Activated B cell treated with CpG ODN at 0.5 μM for 24 hours (primary cell): Measurements from ENCODE around the gene ITGB2. TPM values are rescaled to one million over a fixed set of nuclear protein-coding genes. Genes with fewer than 3 reads are reported as not detected.

Experiments used
- ATAC-seq: fragments of 200-7000 bp; cut with Tn5 transposase; one replicate; pipeline ENCODE4 v1.10.0; 2021; ENCODE audit warnings: low read depth, mild to moderate bottlenecking, moderate library complexity
- CTCF ChIA-PET: fragments of 350-600 bp; sonication (Branson Sonifier 250); formaldehyde crosslinking; loops from one replicate; lab custom pipeline; 2021; ENCODE audit warnings: antibody characterized with exemption; lab: Charles Lee
- POLR2A ChIA-PET: fragments of 350-600 bp; sonication (Branson Sonifier 250); formaldehyde crosslinking; loops from one replicate; lab custom pipeline; 2021; ENCODE audit warnings: antibody characterized with exemption; lab: Charles Lee
- DNase-seq: peaks from one replicate; pipeline ENCODE4 v3.0.0; 2022
- H3K27ac Mint-ChIP-seq: one replicate; pipeline ENCODE4 v1.8.0; 2020; ENCODE audit warnings: mixed read lengths
- H3K27me3 Mint-ChIP-seq: one replicate; pipeline ENCODE4 v1.8.0; 2021; ENCODE audit warnings: mixed read lengths
- H3K36me3 Mint-ChIP-seq: one replicate; pipeline ENCODE4 v1.8.0; 2021; ENCODE audit warnings: low read depth, mixed read lengths
- H3K4me1 Mint-ChIP-seq: one replicate; pipeline ENCODE4 v1.8.0; 2021; ENCODE audit warnings: mixed read lengths
- H3K4me3 Mint-ChIP-seq: one replicate; pipeline ENCODE4 v1.8.0; 2020; ENCODE audit warnings: mild to moderate bottlenecking, mixed read lengths
- H3K9me3 Mint-ChIP-seq: one replicate; pipeline ENCODE4 v1.8.0; 2020; ENCODE audit warnings: mixed read lengths
- CTCF ChIP-seq: fragments of 200-600 bp; IDR thresholded peaks from one replicate; pipeline ENCODE4 v1.8.0; 2022; ENCODE audit warnings: antibody characterized with exemption, mild to moderate bottlenecking
- intact Hi-C: fragments of 100-400 bp; cut with micrococcal nuclease; formaldehyde crosslinking; loops from one replicate; pipeline ENCODE4 v1.15.1; 2024
- total RNA-seq: library from RNA; stranded (reverse); gene quantifications from 2 replicates; pipeline ENCODE4 v1.2.3, GENCODE V29; 2022

ITGB2 gene
- total RNA-seq, 1 donor from 2014 or later: 124 TPM

GRCh38 chr21:44887126-44887806 lies 33.4 kb downstream of the ITGB2 start:
- intact Hi-C loops: no loop called here
- ATAC-seq (no peak), DNase-seq (no peak)
- Mint-ChIP-seq H3K9me3 (no peaks in the 10 kb centered on the region), H3K4me3 (no peak overlapping the region), H3K27me3 (no peaks in the 10 kb centered on the region), H3K4me1 (peaks cover 7% of the 10 kb centered on the region), H3K36me3 (peaks cover 35% of the 10 kb centered on the region), H3K27ac (no peak overlapping the region)
- ChIA-PET CTCF (no interaction called here), POLR2A (interaction anchor here (1.6 kb wide), 1 partner anchor 13 kb away, joined by 4 read pairs; the partner anchor contains the start of gene PTTG1IP)
- TF ChIP-seq CTCF: no peak

- ChIA-PET POLR2A (interaction anchor here (0.9 kb wide), 1 partner anchor 12 kb away, joined by 3 read pairs; the partner anchor contains the start of gene PTTG1IP), CTCF (no interaction called here)
- DNase-seq (no peak), ATAC-seq (no peak)
- no peaks in the 10 kb centered on the region for H3K27me3 Mint-ChIP-seq
- no peak for TF ChIP-seq CTCF
- H3K9me3 Mint-ChIP-seq: no peaks in the 10 kb centered on the region
- no peak overlapping the region for H3K4me3 Mint-ChIP-seq
- H3K4me1 Mint-ChIP-seq: peaks cover 15% of the 10 kb centered on the region
- peaks cover 35% of the 10 kb centered on the region for H3K36me3 Mint-ChIP-seq
- intact Hi-C loops: no loop called here
- no peak overlapping the region for H3K27ac Mint-ChIP-seq
These were observed 34.3 kb downstream of the ITGB2 start for GRCh38 chr21:44886113-44887075.

- no peak overlapping the region for H3K4me3 Mint-ChIP-seq
- no peaks in the 10 kb centered on the region for H3K27me3 Mint-ChIP-seq
- no peak overlapping the region for H3K27ac Mint-ChIP-seq
- TF ChIP-seq CTCF: no peak
- H3K4me1 Mint-ChIP-seq: peaks cover 23% of the 10 kb centered on the region
- DNase-seq: no peak
- POLR2A ChIA-PET: no interaction called here
- CTCF ChIA-PET: no interaction called here
- peaks cover 32% of the 10 kb centered on the region for H3K36me3 Mint-ChIP-seq
- no peak for ATAC-seq
- no peaks in the 10 kb centered on the region for H3K9me3 Mint-ChIP-seq
- intact Hi-C loops: no loop called here
These were observed 35.1 kb downstream of the ITGB2 start for GRCh38 chr21:44885615-44886014.

- DNase-seq (no peak), ATAC-seq (no peak)
- peaks cover 24% of the 10 kb centered on the region for H3K36me3 Mint-ChIP-seq
- intact Hi-C loops: no loop called here
- peaks cover 34% of the 10 kb centered on the region for H3K4me1 Mint-ChIP-seq
- H3K4me3 Mint-ChIP-seq: no peak overlapping the region
- TF ChIP-seq CTCF: no peak
- no peak overlapping the region for H3K27ac Mint-ChIP-seq
- no peaks in the 10 kb centered on the region for H3K9me3 Mint-ChIP-seq
- ChIA-PET CTCF (interaction anchor here (0.8 to 1.7 kb wide), 4 partner anchors 9 to 66 kb away, joined by 3 to 6 read pairs (median 4); partner anchors contain the start of gene PTTG1IP), POLR2A (interaction anchor here (1.3 to 1.9 kb wide), 3 partner anchors 10 to 48 kb away, joined by 3 to 7 read pairs (median 4); no protein-coding TSS in a partner anchor)
- H3K27me3 Mint-ChIP-seq: no peaks in the 10 kb centered on the region
These were observed 36.6 kb downstream of the ITGB2 start for GRCh38 chr21:44884097-44884496.
